C4-2B (cell line): ENCODE results near the gene SMIM8.

Experiments
- H3K27ac ChIP-seq: fragments of 450-650 bp; 2 replicates; pipeline ENCODE4 v1.5.1; 2017
- CTCF ChIP-seq: fragments of 450-650 bp; conservative IDR thresholded peaks from 2 replicates; pipeline ENCODE4 v1.5.1; 2017; ENCODE audit warnings: mild to moderate bottlenecking
- ZFX ChIP-seq: fragments of 450-650 bp; IDR thresholded peaks from 2 replicates; pipeline ENCODE4 v1.6.1; 2017

The SMIM8 gene

GRCh38 chr6:87366899-87367298 lies 44.5 kb downstream of the SMIM8 start:
- H3K27ac ChIP-seq, result no peak overlapping the region
- no peak for TF ChIP-seq CTCF
- TF ChIP-seq ZFX, result no peak

GRCh38 chr6:87373377-87373776 lies 51.0 kb downstream of the SMIM8 start:
- no peak for TF ChIP-seq ZFX
- TF ChIP-seq CTCF, result no peak
- H3K27ac ChIP-seq, result no peak overlapping the region

- TF ChIP-seq CTCF (no peak), ZFX (no peak)
Measured at GRCh38 chr6:87375315-87375714, 52.9 kb downstream of the SMIM8 start.

GRCh38 chr6:87376643-87377042 lies 54.3 kb downstream of the SMIM8 start:
- TF ChIP-seq ZFX (no peak), CTCF (no peak)
- no peak overlapping the region for H3K27ac ChIP-seq

More at GRCh38 chr6:87375315-87375714, 52.9 kb downstream of the SMIM8 start:
- no peak overlapping the region for H3K27ac ChIP-seq

- TF ChIP-seq CTCF, result no peak
- TF ChIP-seq ZFX, result no peak
- H3K27ac ChIP-seq, result no peak overlapping the region
Measured at GRCh38 chr6:87378947-87379346, 56.6 kb downstream of the SMIM8 start.

- no peak for TF ChIP-seq ZFX
- no peak for TF ChIP-seq CTCF
- no peak overlapping the region for H3K27ac ChIP-seq
Measured at GRCh38 chr6:87382861-87383260, 60.5 kb downstream of the SMIM8 start.

- TF ChIP-seq CTCF (no peak), ZFX (no peak)
- H3K27ac ChIP-seq, result no peak overlapping the region
Measured at GRCh38 chr6:87384038-87384437, 61.6 kb downstream of the SMIM8 start.

GRCh38 chr6:87384449-87384848 lies 62.1 kb downstream of the SMIM8 start:
- TF ChIP-seq ZFX (no peak), CTCF (no peak)
- no peak overlapping the region for H3K27ac ChIP-seq
